Muscle of leg (tissue), 11 donors: ENCODE measurements around the gene CD226. TPM values are rescaled to one million over a fixed set of nuclear protein-coding genes. Genes with fewer than 3 reads are reported as not detected.
"Not testable (repeated sequence)": the region's sequence is repeated elsewhere in the genome, so short reads cannot be mapped to it uniquely, and the experiment has no call there.

Experiments
- DNase-seq: peaks from one replicate; pipeline ENCODE4 v3.0.0; 2013
- H3K27ac ChIP-seq: one replicate; pipeline ENCODE4 v1.5.1; 2013; ENCODE audit warnings: mild to moderate bottlenecking, low read length, control low read depth
- H3K27me3 ChIP-seq: one replicate; pipeline ENCODE4 v1.6.1; 2013; ENCODE audit warnings: low read length; ENCODE audit not compliant: control insufficient read depth, insufficient read depth
- H3K36me3 ChIP-seq: one replicate; pipeline ENCODE4 v1.6.1; 2013; ENCODE audit warnings: low read length; ENCODE audit not compliant: control insufficient read depth, insufficient read depth
- H3K4me1 ChIP-seq: one replicate; pipeline ENCODE4 v1.6.1; 2013; ENCODE audit warnings: low read length; ENCODE audit not compliant: control insufficient read depth, insufficient read depth
- H3K4me3 ChIP-seq: one replicate; pipeline ENCODE4 v1.5.1; 2013; ENCODE audit warnings: low read length, control low read depth
- H3K9me3 ChIP-seq: replicated peaks from 2 replicates; pipeline ENCODE4 v1.6.1; 2013; ENCODE audit warnings: low read depth, low read length; ENCODE audit not compliant: control insufficient read depth
- WGBS: methylation state at CpG from one replicate; pipeline ENCODE4 v1.1.5; 2013; ENCODE audit warnings: missing lambda C conversion rate; ENCODE audit not compliant: insufficient coverage; 5-methylcytosine and 5-hydroxymethylcytosine counted together
- polyA plus RNA-seq, 8 donors: library from polyadenylated mRNA; unstranded; fragments of 120-200 nt; gene quantifications; one replicate each; pipeline versions ENCODE4 v1.2.1 to v1.2.3, GENCODE V29; 2013; ENCODE audit warnings: inconsistent platforms in 1 of 8, low replicate concordance in 1 of 8; ENCODE audit not compliant: insufficient read length in 8 of 8, insufficient read depth in 1 of 8
- total RNA-seq: library from RNA; stranded (reverse); fragments of 120-200 nt; gene quantifications from one replicate; pipeline ENCODE4 v1.2.4, GENCODE V29; 2013

Gene CD226
- total and polyA plus RNA-seq, 9 donors, result 0.20 to 1.0 (median 0.53) TPM

DNA sequence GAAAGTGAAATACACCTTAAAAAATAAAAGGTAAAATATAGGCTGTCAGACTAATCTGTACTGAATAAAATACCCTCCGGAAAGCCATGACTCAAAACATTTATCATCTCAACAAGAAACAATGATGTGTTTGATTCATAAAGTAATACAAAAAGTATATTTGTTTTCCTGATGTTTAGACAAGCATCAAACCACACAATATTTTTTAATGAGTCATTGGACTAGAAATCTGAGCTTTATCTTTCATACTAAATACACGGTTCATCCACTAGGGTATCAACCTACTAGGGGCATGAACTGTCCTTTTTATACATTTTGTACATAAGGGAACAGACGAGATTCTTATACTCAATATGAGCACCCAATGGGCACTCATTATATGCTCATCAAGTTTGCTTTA is 31.3 kb downstream of the CD226 start:
- no peak for DNase-seq
- no CpG with 5 or more reads among the region's 3 CpGs for WGBS
- no peaks in the 10 kb centered on the region for H3K36me3 ChIP-seq
- no peak overlapping the region for H3K27ac ChIP-seq
- no peaks in the 10 kb centered on the region for H3K4me1 ChIP-seq
- H3K9me3 ChIP-seq, result no peaks in the 10 kb centered on the region
- H3K27me3 ChIP-seq, result no peaks in the 10 kb centered on the region
- H3K4me3 ChIP-seq, result no peak overlapping the region

- DNase-seq, result no peak
Observed at GRCh38 chr18:69908838-69909237, 38.8 kb downstream of the CD226 start.

GRCh38 chr18:69906765-69907164 is 40.9 kb downstream of the CD226 start:
- DNase-seq, result no peak
- no peaks in the 10 kb centered on the region for H3K4me1 ChIP-seq
- 66% methylated on average over 6 of the region's 7 CpGs for WGBS
- H3K27me3 ChIP-seq, result no peaks in the 10 kb centered on the region
- no peaks in the 10 kb centered on the region for H3K9me3 ChIP-seq
- no peak overlapping the region for H3K4me3 ChIP-seq
- H3K27ac ChIP-seq, result no peak overlapping the region
- no peaks in the 10 kb centered on the region for H3K36me3 ChIP-seq

More at GRCh38 chr18:69908838-69909237, 38.8 kb downstream of the CD226 start:
- H3K4me1 ChIP-seq, result no peaks in the 10 kb centered on the region
- no peaks in the 10 kb centered on the region for H3K27me3 ChIP-seq
- no peaks in the 10 kb centered on the region for H3K36me3 ChIP-seq
- no peak overlapping the region for H3K4me3 ChIP-seq
- no peak overlapping the region for H3K27ac ChIP-seq
- no peaks in the 10 kb centered on the region for H3K9me3 ChIP-seq

DNA sequence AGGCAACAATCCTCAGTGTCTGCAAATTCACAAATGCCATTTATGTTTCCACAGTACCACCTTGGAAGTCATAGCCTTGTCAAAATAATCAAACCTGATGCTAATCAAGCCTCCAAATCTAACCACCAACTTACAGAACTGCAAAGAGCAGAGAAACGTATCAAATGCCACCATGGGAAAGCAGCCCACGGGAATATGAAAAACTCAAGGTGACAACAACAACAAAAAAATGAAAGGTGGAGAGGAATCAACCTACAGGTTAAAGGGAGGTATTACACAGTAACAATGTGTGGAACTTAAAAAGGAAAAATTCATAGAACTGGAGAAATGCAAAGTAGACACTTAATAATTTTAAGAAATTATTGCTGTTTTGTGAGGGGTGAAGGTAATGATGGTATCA is 46.7 kb downstream of the CD226 start:
- no peaks in the 10 kb centered on the region for H3K36me3 ChIP-seq
- peaks cover 2% of the 10 kb centered on the region for H3K9me3 ChIP-seq
- H3K27ac ChIP-seq, result no peak overlapping the region
- no peak for DNase-seq
- no peaks in the 10 kb centered on the region for H3K4me1 ChIP-seq
- H3K4me3 ChIP-seq, result no peak overlapping the region
- WGBS, result no CpG with 5 or more reads among the region's 2 CpGs
- H3K27me3 ChIP-seq, result no peaks in the 10 kb centered on the region

DNA sequence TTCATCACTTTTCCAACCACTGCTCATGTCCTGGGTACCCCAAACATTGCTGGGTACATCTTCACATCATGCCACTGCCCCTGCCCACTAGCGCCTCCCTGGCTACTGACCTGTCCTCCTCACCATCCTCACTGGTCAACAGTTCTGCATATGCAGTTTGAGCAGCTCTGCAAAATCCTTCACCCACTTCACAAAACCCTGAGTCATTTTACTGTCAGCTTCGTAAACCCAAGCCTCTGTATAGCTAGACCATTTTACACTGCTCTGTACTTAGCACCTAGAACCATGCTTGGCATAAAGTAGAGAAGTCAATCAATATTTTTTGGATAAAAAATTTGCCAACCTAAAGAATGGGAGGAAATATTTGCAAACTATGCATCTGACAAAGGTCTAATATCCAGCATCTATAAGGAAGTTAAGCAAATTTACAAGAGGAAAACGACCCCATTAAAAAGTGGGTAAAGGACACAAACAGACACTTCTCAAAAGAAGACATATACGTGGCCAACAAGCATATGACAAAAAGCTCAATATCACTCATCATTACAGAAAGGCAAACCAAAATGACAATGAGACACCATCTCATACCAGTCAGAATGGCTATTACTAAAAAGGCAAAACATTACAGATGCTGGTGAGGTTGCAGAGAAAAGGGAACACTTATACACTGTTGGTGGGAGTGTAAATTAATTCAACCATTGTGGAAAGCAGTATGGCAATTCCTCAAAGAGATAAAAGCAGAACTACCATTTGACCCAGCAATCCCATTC is 48.3 kb downstream of the CD226 start:
- WGBS, result 100% methylated on average over 1 of the region's 4 CpGs

GRCh38 chr18:69898241-69898861 is 49.3 kb downstream of the CD226 start:
- H3K27ac ChIP-seq, result no peak overlapping the region
- no peak for DNase-seq
- H3K4me3 ChIP-seq, result no peak overlapping the region
- no peaks in the 10 kb centered on the region for H3K36me3 ChIP-seq
- no peaks in the 10 kb centered on the region for H3K27me3 ChIP-seq
- no peaks in the 10 kb centered on the region for H3K4me1 ChIP-seq
- peaks cover 2% of the 10 kb centered on the region for H3K9me3 ChIP-seq
- WGBS, result 62% methylated on average over 4 of the region's 11 CpGs

More for the DNA sequence above, 48.3 kb downstream of the CD226 start:
- H3K27me3 ChIP-seq, H3K9me3 ChIP-seq, H3K4me3 ChIP-seq, H3K27ac ChIP-seq, H3K36me3 ChIP-seq, H3K4me1 ChIP-seq, DNase-seq: not testable (repeated sequence)

- peaks cover 2% of the 10 kb centered on the region for H3K9me3 ChIP-seq
- WGBS, result 92% methylated on average over 2 of the region's 7 CpGs
Observed at GRCh38 chr18:69897397-69898108, 50.1 kb downstream of the CD226 start.

GRCh38 chr18:69895066-69896047 is 52.3 kb downstream of the CD226 start:
- Histone ChIP-seq H3K27me3 (no peaks in the 10 kb centered on the region), H3K27ac (no peak overlapping the region), H3K36me3 (no peaks in the 10 kb centered on the region), H3K4me1 (no peaks in the 10 kb centered on the region), H3K9me3 (peaks cover 2% of the 10 kb centered on the region), H3K4me3 (no peak overlapping the region)
- no peak for DNase-seq
- WGBS, result 94% methylated on average over 12 of the region's 19 CpGs

More at GRCh38 chr18:69897397-69898108, 50.1 kb downstream of the CD226 start:
- no peak overlapping the region for H3K27ac ChIP-seq
- H3K4me1 ChIP-seq, result no peaks in the 10 kb centered on the region
- H3K27me3 ChIP-seq, result no peaks in the 10 kb centered on the region
- DNase-seq, result no peak
- no peak overlapping the region for H3K4me3 ChIP-seq
- H3K36me3 ChIP-seq, result no peaks in the 10 kb centered on the region

DNA sequence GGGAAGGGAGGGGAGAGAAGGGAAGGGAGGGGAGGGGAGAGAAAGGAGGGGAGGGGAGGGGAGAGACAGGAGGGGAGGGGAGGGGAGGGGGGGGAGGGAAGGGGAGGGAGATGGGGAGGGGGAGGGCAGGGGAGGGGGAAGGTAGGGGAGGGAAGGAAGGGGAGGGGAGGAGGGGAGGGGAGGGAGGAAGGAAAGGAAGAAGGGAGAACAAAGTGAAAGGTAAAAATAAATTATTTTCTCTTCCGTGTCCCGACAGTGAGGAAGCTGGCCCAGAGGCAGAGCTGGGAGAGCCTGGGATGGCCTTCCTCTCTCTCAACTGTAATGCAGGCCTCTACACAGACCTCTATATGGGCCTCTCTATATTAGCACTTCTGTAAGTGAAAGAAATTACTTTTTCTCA is 53.2 kb downstream of the CD226 start:
- no peak overlapping the region for H3K4me3 ChIP-seq
- no peaks in the 10 kb centered on the region for H3K36me3 ChIP-seq
- no peak for DNase-seq
- no peaks in the 10 kb centered on the region for H3K9me3 ChIP-seq
- no peaks in the 10 kb centered on the region for H3K4me1 ChIP-seq
- H3K27ac ChIP-seq, result no peak overlapping the region
- no CpG with 5 or more reads among the region's 2 CpGs for WGBS
- H3K27me3 ChIP-seq, result no peaks in the 10 kb centered on the region
